Adrenal gland (tissue), 12 donors: Measurements from ENCODE around the gene ABLIM2. TPM values are rescaled to one million over a fixed set of nuclear protein-coding genes. Genes with fewer than 3 reads are reported as not detected.

Experiments used
- DNase-seq, 7 donors: peaks; one replicate each; pipeline ENCODE4 v3.0.0-alpha.2; 2019 to 2020
- H3K27ac ChIP-seq, 5 donors: fragments of 200-600 bp; sonication (generic) in 4 of 5; 1 replicate in 3 of 5; 2 replicates in 2 of 5; pipeline versions ENCODE4 v1.5.1 to v1.8.0; 2016 to 2020; ENCODE audit warnings: mild to moderate bottlenecking in 1 of 5
- H3K27me3 ChIP-seq: fragments of 200-600 bp; 2 replicates; pipeline ENCODE4 v1.8.0; 2021
- H3K36me3 ChIP-seq, 2 donors: fragments of 200-600 bp; replicated peaks in 1 of 2; 1 replicate in 1 of 2; 2 replicates in 1 of 2; pipeline versions ENCODE4 v1.5.1 to v1.8.0; 2018 to 2022
- H3K4me1 ChIP-seq, 2 donors: fragments of 200-600 bp; replicated peaks in 1 of 2; 1 replicate in 1 of 2; 2 replicates in 1 of 2; pipeline versions ENCODE4 v1.5.1 to v1.8.0; 2018 to 2021
- H3K4me3 ChIP-seq, 4 donors: fragments of 200-600 bp; sonication (generic) in 3 of 4; one replicate each; pipeline ENCODE4 v1.5.1; 2016 to 2018
- H3K9me3 ChIP-seq, 3 donors: fragments of 200-600 bp; sonication (generic) in 1 of 3; replicated peaks in 1 of 3; 1 replicate in 2 of 3; 2 replicates in 1 of 3; pipeline versions ENCODE4 v1.5.1 to v1.8.0; 2016 to 2021
- CTCF ChIP-seq, 6 experiments: fragments of 450-650 bp in 4 of 6; fragments of 200-600 bp in 2 of 6; sonication (generic) in 1 of 6; IDR thresholded peaks; 1 replicate in 5 of 6; 2 replicates in 1 of 6; pipeline versions ENCODE4 v1.5.1 to v1.8.0; 2016 to 2021; ENCODE audit warnings: antibody characterized with exemption in 6 of 6, mild to moderate bottlenecking in 2 of 6, moderate library complexity in 1 of 6
- POLR2A ChIP-seq, 2 donors: fragments of 450-650 bp; IDR thresholded peaks; one replicate each; pipeline ENCODE4 v1.6.1; 2017; ENCODE audit warnings: antibody characterized with exemption in 2 of 2, mild to moderate bottlenecking in 2 of 2, moderate library complexity in 1 of 2
- WGBS, 4 donors: extraction: QIAGEN DNeasy Blood & Tissue Kit in 2 of 4; methylation state at CpG; one replicate each; pipeline versions ENCODE4 v1.1.5 to v1.1.7; 2013 to 2017; 5-methylcytosine and 5-hydroxymethylcytosine counted together
- intact Hi-C, 2 donors: fragments of 100-400 bp; cut with DNase I; formaldehyde crosslinking; loops; one replicate each; pipeline versions ENCODE4 v1.14.1 to v1.15.0; 2022 to 2023
- polyA plus RNA-seq, 3 donors: library from polyadenylated mRNA; stranded (reverse); fragments of 200-250 nt in 2 of 3; fragments of 350-450 nt in 1 of 3; fragmentation: Illumina TruSeq in 1 of 3; extraction: RNeasy Lipid Tissue Mini Kit (QIAGEN cat#74804) in 1 of 3; gene quantifications; one replicate each; pipeline ENCODE4 v1.2.3, GENCODE V29; 2013 to 2014
- total RNA-seq, 9 donors: library from RNA; depleted of rRNA in 4 of 9; stranded (reverse); fragments of >200 nt in 4 of 9; fragments of 120-200 nt in 1 of 9; fragmentation: NEBNext Ultra II Directional in 1 of 9; extraction: Animal tissue kit (Norgen Biotek cat#: 25700) in 1 of 9; gene quantifications; one replicate each; pipeline versions ENCODE4 v1.1.0 to v1.2.4, GENCODE V29; 2013 to 2023
- donor health status: healthy with polysubstance abuse.
- donor health status: Bipolar disorder and iron deficiency.
- donor health status: DM: yes; HTN: yes; CAD: no.
- donor health status: DM: no; HTN: no; CAD: no.
- donor health status: DM: no; HTN: no; CAD: no.
- donor health status: DM: yes; HTN: yes; CAD: no.

ABLIM2 gene
- total and polyA plus RNA-seq, 12 donors = 5.8 to 31.2 (median 14.6) TPM

- no peak overlapping the region for H3K27ac ChIP-seq
- no peaks in the 10 kb centered on the region for H3K36me3 ChIP-seq
- H3K4me1 ChIP-seq = no peaks in the 10 kb centered on the region
- DNase-seq = no peak
- intact Hi-C loops = no loop called here
- WGBS, 4 donors = 86 to 97% (median 94%) methylated on average over 13 to 18 of the region's 18 CpGs
- H3K9me3 ChIP-seq = no peaks in the 10 kb centered on the region
- no peak for TF ChIP-seq POLR2A (IDR thresholded peaks at IDR 0.05)
- TF ChIP-seq CTCF (IDR thresholded peaks at IDR 0.05) = no peak
- H3K4me3 ChIP-seq = no peak overlapping the region
- no peaks in the 10 kb centered on the region for H3K27me3 ChIP-seq
Observed at GRCh38 chr4:8119877-8120276, 38.7 kb downstream of the ABLIM2 start.

GRCh38 chr4:8118531-8118930 lies 40.1 kb downstream of the ABLIM2 start:
- H3K27me3 ChIP-seq = no peaks in the 10 kb centered on the region
- peak overlapping the region in 1 of 5 donors; percentile 32 for H3K27ac ChIP-seq
- no peak overlapping the region for H3K4me3 ChIP-seq
- 93 to 97% (median 96%) methylated on average over 6 of the region's 6 CpGs for WGBS, 4 donors
- intact Hi-C loops = no loop called here
- DNase-seq = no peak
- no peak for TF ChIP-seq CTCF (IDR thresholded peaks at IDR 0.05)
- no peak for TF ChIP-seq POLR2A (IDR thresholded peaks at IDR 0.05)
- H3K36me3 ChIP-seq = no peaks in the 10 kb centered on the region
- no peaks in the 10 kb centered on the region for H3K9me3 ChIP-seq
- H3K4me1 ChIP-seq = no peaks in the 10 kb centered on the region

DNA sequence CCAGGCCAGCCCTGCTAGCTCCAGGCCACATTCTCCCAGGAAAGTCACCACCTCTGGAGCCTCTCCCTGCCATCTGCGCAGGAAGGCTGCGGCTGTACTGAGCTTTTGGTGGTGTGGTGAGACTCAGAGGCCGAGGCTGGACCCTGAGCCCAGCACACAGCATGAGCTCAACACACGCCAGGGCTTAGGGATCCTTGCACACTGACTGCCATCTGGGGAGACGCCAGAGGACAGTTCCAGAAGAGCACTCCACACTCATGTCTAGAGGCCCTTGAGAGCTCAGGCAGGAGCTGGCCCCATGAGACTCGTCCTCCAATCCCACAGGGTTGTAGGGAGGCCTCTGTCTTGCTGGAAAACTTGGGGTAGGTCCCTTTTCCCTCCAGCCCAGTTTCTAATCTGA lies 40.6 kb downstream of the ABLIM2 start:
- Histone ChIP-seq H3K9me3 (no peaks in the 10 kb centered on the region), H3K27me3 (no peaks in the 10 kb centered on the region), H3K4me3 (no peak overlapping the region), H3K27ac (peak overlapping the region in 2 of 5 donors; percentile 32 to 45), H3K36me3 (no peaks in the 10 kb centered on the region), H3K4me1 (no peaks in the 10 kb centered on the region)
- DNase-seq = no peak
- 83 to 90% (median 84%) methylated on average over 2 to 6 of the region's 6 CpGs for WGBS, 4 donors
- intact Hi-C loops = no loop called here
- TF ChIP-seq POLR2A (IDR thresholded peaks at IDR 0.05) = no peak
- TF ChIP-seq CTCF (IDR thresholded peaks at IDR 0.05) = no peak

DNA sequence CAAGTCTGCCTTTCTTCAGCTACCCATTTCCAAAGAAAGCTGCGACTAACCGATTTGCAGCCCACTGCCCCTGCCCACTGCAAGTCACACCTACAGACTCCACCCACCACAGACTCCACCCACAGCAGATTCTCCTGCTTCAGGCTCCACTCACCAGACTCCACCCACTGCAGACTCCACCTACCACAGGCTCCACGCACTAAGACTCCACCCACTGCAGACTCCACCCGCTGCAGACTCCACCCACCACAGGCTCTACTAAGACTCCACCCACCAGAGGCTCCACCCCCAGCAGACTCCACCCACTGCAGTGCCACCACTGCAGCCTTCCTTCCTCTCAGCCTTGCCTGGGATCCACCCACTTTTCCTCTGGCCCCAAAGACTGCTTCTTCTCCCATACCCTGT lies 41.3 kb downstream of the ABLIM2 start:
- no peak overlapping the region for H3K4me3 ChIP-seq
- no peaks in the 10 kb centered on the region for H3K4me1 ChIP-seq
- intact Hi-C loops = no loop called here
- H3K9me3 ChIP-seq = no peaks in the 10 kb centered on the region
- no peaks in the 10 kb centered on the region for H3K27me3 ChIP-seq
- H3K36me3 ChIP-seq = no peaks in the 10 kb centered on the region
- H3K27ac ChIP-seq = peak overlapping the region in 1 of 5 donors; percentile 32
- DNase-seq = peak in 6 of 7 donors; percentile 32 to 66 (median 60)
- TF ChIP-seq POLR2A (IDR thresholded peaks at IDR 0.05) = no peak
- TF ChIP-seq CTCF (IDR thresholded peaks at IDR 0.05) = no peak
- WGBS, 4 donors = 48 to 69% (median 61%) methylated on average over 2 to 4 of the region's 4 CpGs
